NCI-H446 treated with DMSO at 0.1 percent for 48 hours (cell line): ENCODE data around the gene LMBRD2.

Experiments used
- DNase-seq: peaks from one replicate; lab custom pipeline; 2025; lab: John Stamatoyannopoulos, UW

The LMBRD2 gene

GRCh38 chr5:36105819-36106218 is 45.9 kb downstream of the LMBRD2 start:
- DNase-seq, result no peak

GRCh38 chr5:36099748-36100147 is 51.9 kb downstream of the LMBRD2 start:
- no peak for DNase-seq

DNA sequence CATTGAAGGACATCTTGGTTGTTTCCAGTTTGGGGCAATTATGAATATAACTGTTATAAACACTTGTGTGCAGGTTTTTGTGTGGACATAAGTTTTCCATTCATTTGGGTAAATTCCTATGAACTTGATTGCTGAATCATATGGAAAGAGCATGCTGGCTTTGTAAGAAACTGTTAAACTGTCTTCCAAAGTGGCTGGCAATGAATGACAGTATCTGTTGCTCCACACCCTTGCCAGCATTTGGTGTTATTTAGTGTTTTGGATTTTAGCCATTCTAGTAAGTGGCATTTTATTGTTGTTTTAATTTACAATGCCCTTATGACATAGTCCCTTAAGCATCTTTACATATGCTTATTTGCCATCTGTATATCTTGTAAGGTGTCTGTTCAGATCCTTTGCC is 55.2 kb downstream of the LMBRD2 start:
- no peak for DNase-seq

GRCh38 chr5:36089989-36090388 is 61.7 kb downstream of the LMBRD2 start:
- peak; percentile 16 for DNase-seq

GRCh38 chr5:36079200-36079781 is 72.4 kb downstream of the LMBRD2 start:
- peak; percentile 43 for DNase-seq

DNA sequence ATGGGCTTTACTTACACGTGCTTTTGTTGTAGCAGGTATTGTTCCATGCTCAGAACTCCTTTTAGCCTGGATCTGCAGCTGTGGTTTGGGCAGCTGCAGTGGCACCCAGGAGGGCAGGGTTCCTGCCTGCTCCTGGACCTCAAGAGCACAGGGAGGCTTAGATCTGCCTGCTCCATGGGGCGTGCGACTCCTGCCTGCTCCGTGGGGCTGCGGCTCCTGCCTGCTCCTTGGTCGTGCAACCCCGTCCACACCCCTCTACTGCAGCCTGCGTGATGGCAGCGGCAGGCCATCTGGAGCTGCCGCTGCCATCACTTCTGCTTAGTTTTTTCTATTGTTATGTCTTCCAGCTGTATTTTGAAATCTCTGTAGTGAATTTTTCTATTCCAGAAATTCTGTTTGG is 73.3 kb downstream of the LMBRD2 start:
- no peak for DNase-seq

DNA sequence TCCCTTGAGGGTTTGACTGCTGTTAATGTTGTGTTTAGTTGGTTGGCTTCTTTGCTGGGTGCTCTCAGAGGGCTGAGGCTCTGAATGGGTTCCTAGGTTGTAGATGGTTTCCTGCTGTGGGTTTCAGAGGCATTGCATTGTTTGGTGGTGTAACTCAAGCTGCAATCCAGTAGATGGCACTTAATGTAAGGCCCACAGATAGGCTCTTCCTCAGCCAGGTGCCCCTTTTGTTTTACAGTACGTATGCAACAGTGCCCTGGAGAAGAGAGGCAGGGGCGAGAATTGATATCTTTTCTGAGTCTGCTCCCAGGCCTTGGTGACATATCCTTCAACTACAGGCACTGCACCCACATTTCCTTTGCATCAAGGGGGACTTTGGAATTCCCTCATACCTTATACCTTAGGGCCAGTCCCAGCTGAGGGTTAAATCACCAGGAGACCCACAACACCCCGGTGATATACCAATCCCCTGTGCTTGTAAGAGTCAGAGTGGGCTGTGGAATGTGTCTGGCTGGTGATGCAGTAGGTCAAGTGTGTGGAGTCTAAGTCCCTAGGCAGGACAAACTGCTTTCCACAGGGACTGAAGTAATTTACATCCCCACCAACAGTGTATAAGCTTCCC is 78.0 kb downstream of the LMBRD2 start:
- no peak for DNase-seq

- DNase-seq, result no peak
Measured at GRCh38 chr5:36070687-36071571, 80.8 kb downstream of the LMBRD2 start.

- DNase-seq, result no peak
Measured at GRCh38 chr5:36068751-36069281, 82.9 kb downstream of the LMBRD2 start.

- DNase-seq, result no peak
Measured at GRCh38 chr5:36066540-36067210, 85.0 kb downstream of the LMBRD2 start, which contains the start of gene UGT3A2. TSS of gene UGT3A2 (minus strand) at chr5:36066882. CDS start at chr5:36066789, 93 bp downstream.

DNA sequence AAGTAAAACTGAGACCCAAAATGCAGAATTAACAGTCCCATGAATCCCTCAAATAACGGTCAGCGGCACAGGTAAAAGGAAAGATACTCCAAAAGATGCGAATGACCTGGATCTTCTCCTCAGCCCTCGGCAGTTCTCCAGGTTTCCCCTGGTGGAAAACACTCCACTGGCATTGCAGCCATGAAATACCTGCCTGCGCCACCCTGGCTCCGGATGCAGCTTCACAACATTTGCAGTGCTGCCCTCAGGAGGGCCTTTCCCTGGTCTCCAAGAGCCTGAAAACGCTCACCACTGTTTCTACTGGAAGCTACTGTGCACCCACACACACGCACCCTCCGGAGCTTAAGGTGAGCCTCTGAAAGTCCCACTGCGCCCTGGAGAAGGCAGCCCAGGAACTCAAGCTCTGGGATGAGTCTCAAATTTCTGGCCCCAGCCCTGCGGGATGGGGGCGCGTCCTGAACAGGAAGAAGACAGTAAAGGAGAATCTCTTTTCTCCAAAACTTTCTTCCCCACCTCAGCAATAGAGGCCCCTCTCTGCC is 85.6 kb downstream of the LMBRD2 start:
- no peak for DNase-seq

GRCh38 chr5:36060420-36060887 is 91.2 kb downstream of the LMBRD2 start:
- no peak for DNase-seq

DNA sequence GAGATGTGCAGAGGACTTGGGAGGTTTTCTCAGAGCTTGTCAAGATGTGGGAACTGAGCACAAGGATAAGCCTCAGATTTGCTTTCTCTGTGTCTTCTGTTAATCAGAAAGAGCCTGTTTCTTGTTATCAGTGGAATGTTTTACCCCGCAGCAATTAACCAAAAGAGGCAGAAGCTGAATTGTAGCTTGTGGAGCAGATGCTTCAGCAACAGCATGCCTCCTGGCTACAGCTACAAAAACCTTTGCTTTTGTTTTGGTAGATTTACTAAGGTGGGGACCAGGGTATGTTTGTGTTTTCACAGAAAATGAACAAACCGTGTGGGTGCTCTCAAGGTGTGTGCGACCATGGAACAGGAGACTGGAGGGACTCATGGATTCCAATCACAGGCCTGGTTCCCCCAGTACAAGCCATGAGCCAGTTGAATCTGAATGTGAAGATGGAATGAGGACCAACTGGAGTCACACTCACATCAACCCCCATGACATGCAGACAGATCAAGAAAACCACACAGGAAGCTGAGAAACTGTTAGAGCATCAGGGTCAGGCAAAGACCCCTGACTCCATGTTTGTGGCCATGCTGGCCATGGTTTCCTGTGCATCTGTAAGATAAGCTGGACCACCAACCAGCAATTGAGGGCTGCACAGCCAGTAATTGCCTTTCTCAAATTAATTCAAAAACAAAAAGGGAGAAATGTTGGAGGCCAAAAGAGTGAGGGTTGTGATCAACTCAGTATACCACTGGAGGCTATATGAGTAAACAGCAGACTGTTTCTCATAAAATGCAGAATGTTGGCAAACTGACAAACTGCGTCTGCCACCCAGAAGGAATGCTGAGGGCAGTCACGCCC is 91.9 kb downstream of the LMBRD2 start:
- DNase-seq, result no peak

GRCh38 chr5:36058776-36059175 is 92.9 kb downstream of the LMBRD2 start:
- DNase-seq, result no peak

DNA sequence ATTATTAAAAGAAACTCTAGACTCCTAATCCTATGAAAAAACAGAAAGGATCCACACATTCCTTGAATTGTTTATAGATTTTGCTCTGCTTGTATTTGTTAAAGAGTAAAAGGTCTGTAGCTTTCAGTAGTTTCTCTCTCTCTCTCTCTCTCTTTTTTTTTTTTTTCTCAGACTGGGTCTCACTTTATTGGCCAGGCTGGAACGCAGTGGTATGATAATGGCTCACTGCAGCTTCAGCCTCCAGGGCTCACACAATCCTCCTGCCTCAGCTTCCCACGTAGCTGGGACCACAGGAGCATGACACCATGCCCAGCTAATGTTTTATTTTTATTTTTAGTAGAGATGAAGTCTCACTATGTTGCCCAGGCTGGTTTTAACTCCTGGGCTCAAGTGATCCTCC is 94.3 kb downstream of the LMBRD2 start:
- no peak for DNase-seq

- DNase-seq, result no peak
Measured at GRCh38 chr5:36056422-36056821, 95.3 kb downstream of the LMBRD2 start.

- no peak for DNase-seq
Measured at GRCh38 chr5:36055984-36056383, 95.7 kb downstream of the LMBRD2 start.

DNA sequence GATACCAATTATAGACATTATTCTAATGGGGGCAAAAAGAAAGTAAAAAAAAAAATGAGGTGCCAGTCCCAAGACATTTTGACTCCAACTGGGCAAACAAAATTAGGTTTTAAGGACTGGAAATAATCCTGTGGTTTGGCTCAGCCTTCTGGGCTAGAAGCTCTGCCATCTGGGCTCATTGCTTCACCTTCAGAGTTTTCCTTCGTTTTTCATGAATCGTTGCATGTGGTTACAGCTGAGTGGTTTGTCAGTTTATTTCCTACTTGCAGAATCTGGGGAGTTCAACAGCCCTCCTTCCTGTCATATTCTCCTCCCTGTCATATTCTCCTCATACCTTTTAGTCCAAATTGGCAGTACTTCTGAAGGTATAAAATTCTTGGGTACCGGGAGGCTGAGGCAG is 97.0 kb downstream of the LMBRD2 start:
- DNase-seq, result no peak

DNA sequence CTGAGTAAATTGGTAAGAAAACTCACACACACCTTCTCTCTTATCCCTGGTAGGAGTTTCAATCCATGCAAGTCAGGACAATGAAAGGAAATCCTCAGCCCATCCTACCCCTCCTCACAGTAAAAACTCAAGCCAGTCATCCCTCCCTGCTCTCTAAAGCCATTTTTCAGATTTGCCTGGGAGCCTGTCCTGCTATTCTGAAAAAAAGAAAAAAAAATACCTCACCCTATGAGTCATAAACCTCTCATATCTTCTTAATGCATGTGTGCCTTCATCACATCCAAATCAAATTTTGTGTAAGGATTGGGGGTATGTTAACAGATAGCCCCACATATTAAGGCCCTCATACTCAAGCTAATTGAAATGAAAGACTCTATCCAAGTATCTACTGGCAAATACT is 99.1 kb downstream of the LMBRD2 start:
- no peak for DNase-seq

- no peak for DNase-seq
Measured at GRCh38 chr5:36049949-36050348, 101.7 kb downstream of the LMBRD2 start.
